ENCODE measurements around the gene DNAJC5G. TPM values are rescaled to one million over a fixed set of nuclear protein-coding genes. Genes with fewer than 3 reads are reported as not detected.

The DNAJC5G gene, protein sequence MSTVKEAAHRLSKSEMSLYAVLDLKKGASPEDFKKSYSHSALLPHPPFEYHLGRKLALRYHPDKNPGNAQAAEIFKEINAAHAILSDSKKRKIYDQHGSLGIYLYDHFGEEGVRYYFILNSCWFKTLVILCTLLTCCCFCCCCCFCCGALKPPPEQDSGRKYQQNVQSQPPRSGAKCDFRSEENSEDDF
- total RNA-seq (2016; rRNA removed; fragmentation: Illumina TruSeq; extraction: Trizol) (not detected in 2 replicates), polyA plus RNA-seq (2011; rRNA removed) (0.05 and 0.07 TPM in 2 replicates), polyA minus RNA-seq (2011; rRNA and poly(A)+ RNA removed; ENCODE audit: low replicate concordance) (not detected in 2 replicates), Bru-seq, nascent RNA (percentile 17 among the genes with signal in this experiment), BruChase-seq, experiment 1, labeled RNA remaining after a 6-hour chase (percentile 12 among the genes with signal in this experiment), BruChase-seq, experiment 2, labeled RNA remaining after a 2-hour chase (percentile 20 among the genes with signal in this experiment)
- total RNA-seq (2016; cell fraction: cytosol; rRNA removed; fragmentation: Illumina TruSeq; extraction: Trizol; ENCODE audit: low read depth) = not detected in 2 replicates
- total RNA-seq (2016; cell fraction: insoluble cytoplasmic fraction; rRNA removed; fragmentation: Illumina TruSeq; extraction: Trizol) = not detected in 2 replicates
- not detected in 2 replicates for total RNA-seq (2016; cell fraction: membrane; rRNA removed; fragmentation: Illumina TruSeq; extraction: Trizol)
- not detected in 2 replicates for total RNA-seq (2016; cell fraction: nucleus; rRNA removed; fragmentation: Illumina TruSeq; extraction: Trizol)
- polyA plus RNA-seq (2011; cell fraction: cytosol; rRNA removed) = not detected in 2 replicates
- 0.24 and 0.43 TPM in 2 replicates for polyA plus RNA-seq (2011; cell fraction: nucleus; rRNA removed)
- 0.17 TPM in 1 of 2 replicates, not detected in the other for polyA plus RNA-seq (2012)
- not detected in 2 replicates for polyA plus RNA-seq (2016; cell fraction: cytosol; fragmentation: Illumina TruSeq; extraction: Trizol; ENCODE audit: low read depth)
- not detected in 2 replicates for polyA plus RNA-seq (2016; cell fraction: insoluble cytoplasmic fraction; fragmentation: Illumina TruSeq; extraction: Trizol; ENCODE audit: low read depth)
- polyA plus RNA-seq (2016; cell fraction: membrane; fragmentation: Illumina TruSeq; extraction: Trizol; ENCODE audit: low read depth) = not detected in 2 replicates
- polyA plus RNA-seq (2016; cell fraction: nucleus; fragmentation: Illumina TruSeq; extraction: Trizol; ENCODE audit: insufficient read depth, low read depth) = not detected in 2 replicates
- not detected in 2 replicates for polyA minus RNA-seq (2011; cell fraction: cytosol; rRNA and poly(A)+ RNA removed)
- not detected in 2 replicates for polyA minus RNA-seq (2011; cell fraction: nucleus; rRNA and poly(A)+ RNA removed)
- long read RNA-seq, experiment 1 = 0 reads
- long read RNA-seq, experiment 2 = 0 reads

- in situ Hi-C loops (cut with HindIII; ENCODE audit: extremely low pct_ligation_motif_present, low pct_unique_long_range_greater_than_20kb) (no loop called here), intact Hi-C loops (cut with micrococcal nuclease; ENCODE audit: unreplicated experiment) (no loop called here)
- Histone ChIP-seq H3K9ac (ENCODE audit: insufficient read depth, low read depth, low read length) (no peak within 1 kb of the TSS), H3K36me3 (replicated peaks in 1 of 2; ENCODE audit: control insufficient read depth in 1 of 2, insufficient read depth in 2 of 2, low read length in 2 of 2) (no peaks in the 10 kb centered on the region), H3K27me3 (ENCODE audit: control insufficient read depth in 1 of 2, insufficient read depth in 2 of 2, low read length in 2 of 2) (peaks cover 5 to 54% of the 10 kb centered on the region in 2 experiments; a peak in 4 of 5 replicates), H3K9me3 (ENCODE audit: low read length) (no peaks in the 10 kb centered on the region), H3K4me1 (ENCODE audit: insufficient read depth, low read length) (peaks cover 19% of the 10 kb centered on the region; the same call in 1 of the 2 replicates), H3K4me3 (replicated peaks in 1 of 3; ENCODE audit: insufficient read depth in 1 of 3, low read depth in 2 of 3, low read length in 3 of 3) (no peak within 1 kb of the TSS), H4K20me1 (ENCODE audit: insufficient read depth, low read length) (no peaks in the 10 kb centered on the region), H2AFZ (ENCODE audit: low read length) (no peak within 1 kb of the TSS), H3K27ac (ENCODE audit: extremely low read length, insufficient read depth, low read length) (no peak within 1 kb of the TSS), H3K79me2 (ENCODE audit: insufficient read depth, low read length) (no peaks in the 10 kb centered on the region), H3K4me2 (ENCODE audit: low read depth, low read length) (no peak within 1 kb of the TSS)
- no TSS peak for BruUV-seq (replicated peaks)
- ATAC-seq (no peak), DNase-seq (ENCODE audit: low spot score) (no peak), FAIRE-seq (no peak)
- ChIA-PET CTCF (ENCODE audit: low intra/inter-chr PET ratio, low total read pairs) (no interaction called here), POLR2A (no interaction called here)
- TF ChIP-seq, protein P1, sequence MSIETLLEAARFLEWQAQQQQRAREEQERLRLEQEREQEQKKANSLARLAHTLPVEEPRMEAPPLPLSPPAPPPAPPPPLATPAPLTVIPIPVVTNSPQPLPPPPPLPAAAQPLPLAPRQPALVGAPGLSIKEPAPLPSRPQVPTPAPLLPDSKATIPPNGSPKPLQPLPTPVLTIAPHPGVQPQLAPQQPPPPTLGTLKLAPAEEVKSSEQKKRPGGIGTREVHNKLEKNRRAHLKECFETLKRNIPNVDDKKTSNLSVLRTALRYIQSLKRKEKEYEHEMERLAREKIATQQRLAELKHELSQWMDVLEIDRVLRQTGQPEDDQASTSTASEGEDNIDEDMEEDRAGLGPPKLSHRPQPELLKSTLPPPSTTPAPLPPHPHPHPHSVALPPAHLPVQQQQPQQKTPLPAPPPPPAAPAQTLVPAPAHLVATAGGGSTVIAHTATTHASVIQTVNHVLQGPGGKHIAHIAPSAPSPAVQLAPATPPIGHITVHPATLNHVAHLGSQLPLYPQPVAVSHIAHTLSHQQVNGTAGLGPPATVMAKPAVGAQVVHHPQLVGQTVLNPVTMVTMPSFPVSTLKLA (IDR thresholded peaks at IDR 0.05) = no peak
- peak; percentile 27; the same call in 1 of the 2 replicates for TF ChIP-seq ZNF768 (CRISPR knock-in tag; IDR thresholded peaks at IDR 0.05)
- 59% methylated on average over 39 of the region's 39 CpGs for WGBS (ENCODE audit: low lambda C conversion rate)
Observed at GRCh38 chr2:27275211-27276150, at the start of gene DNAJC5G. TSS of gene DNAJC5G (plus strand) at chr2:27275433. CDS start at chr2:27276729, 1,296 bp downstream.
